ENCODE results near the gene MAN2A1.

The MAN2A1 gene

DNA sequence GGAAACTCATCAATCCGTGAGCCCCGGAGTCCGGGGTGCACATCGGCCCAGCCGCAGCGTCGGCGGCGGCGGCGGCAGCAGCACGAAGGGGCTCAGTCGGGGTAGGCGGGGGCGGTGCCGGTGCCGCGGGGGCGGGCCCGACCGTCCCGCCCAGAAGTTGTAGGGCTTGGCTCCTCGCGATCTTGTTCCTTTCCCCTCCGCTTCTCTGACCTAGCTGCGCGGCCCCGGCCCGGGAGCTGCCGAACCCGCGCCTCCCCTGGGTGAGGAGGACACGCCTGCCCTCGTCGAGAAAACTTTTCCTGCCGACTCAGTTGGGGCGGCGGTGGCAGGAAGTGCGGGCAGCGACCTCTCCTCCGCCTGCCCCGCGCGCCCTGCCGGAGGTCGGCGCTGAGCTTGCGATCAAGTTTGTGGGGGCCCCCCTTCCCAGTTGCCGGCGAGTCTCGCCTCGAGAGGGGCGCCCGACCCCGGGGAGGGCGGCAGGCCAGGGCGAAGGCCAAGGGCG is at the start of gene MAN2A1:
TSS of gene MAN2A1 (plus strand) at position 188 of the 502 bp plus-strand sequence. CDS start 491 bp downstream, outside the sequence.
- Histone ChIP-seq H3K4me1 (ENCODE audit: insufficient read depth, low read length) (peaks cover 28% of the 10 kb centered on the region), H3K9me3 (ENCODE audit: low read length) (no peaks in the 10 kb centered on the region), H3K27ac (ENCODE audit: low read depth, low read length) (peak within 1 kb of the TSS; percentile 98), H3K4me3 (ENCODE audit: low read depth in 1 of 2, low read length in 2 of 2) (peak within 1 kb of the TSS; percentile 86 to 92), H3K9ac (ENCODE audit: low read length) (peak within 1 kb of the TSS; percentile 72), H3K27me3 (ENCODE audit: control insufficient read depth in 1 of 2, insufficient read depth in 2 of 2, low read length in 2 of 2) (no peaks in the 10 kb centered on the region), H3K36me3 (ENCODE audit: insufficient read depth, low read length) (no peaks in the 10 kb centered on the region)

DNA sequence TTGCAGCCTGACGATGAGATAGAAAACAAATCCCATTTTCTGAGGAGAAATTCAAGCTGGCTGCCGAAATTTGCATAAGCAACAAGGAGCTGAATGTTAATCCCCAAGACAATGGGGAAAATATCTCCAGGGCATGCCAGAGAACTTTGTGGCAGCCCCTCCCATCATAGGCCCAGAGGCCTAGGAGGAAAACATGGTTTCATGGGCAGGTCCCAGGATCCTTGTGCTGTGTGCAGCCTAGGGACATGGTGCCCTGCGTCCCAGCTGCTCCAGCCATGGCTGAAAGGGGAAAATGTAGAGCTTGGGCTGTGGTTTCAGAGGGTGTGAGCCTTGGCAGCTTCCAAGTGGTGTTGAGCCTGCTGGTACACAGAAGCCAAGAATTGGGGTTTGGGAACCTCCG is 48.8 kb upstream of the MAN2A1 start:
- Histone ChIP-seq H3K9ac (ENCODE audit: low read length) (no peak overlapping the region), H3K36me3 (ENCODE audit: insufficient read depth, low read length) (no peaks in the 10 kb centered on the region), H3K4me1 (ENCODE audit: insufficient read depth, low read length) (peaks cover 3% of the 10 kb centered on the region), H3K4me3 (ENCODE audit: low read depth in 1 of 2, low read length in 2 of 2) (no peak overlapping the region), H3K9me3 (ENCODE audit: low read length) (no peaks in the 10 kb centered on the region), H3K27ac (ENCODE audit: low read depth, low read length) (no peak overlapping the region), H3K27me3 (ENCODE audit: control insufficient read depth in 1 of 2, insufficient read depth in 2 of 2, low read length in 2 of 2) (no peaks in the 10 kb centered on the region)

GRCh38 chr5:109643791-109644350 is 45.9 kb upstream of the MAN2A1 start:
- Histone ChIP-seq H3K27ac (ENCODE audit: low read depth, low read length) (no peak overlapping the region), H3K27me3 (ENCODE audit: control insufficient read depth in 1 of 2, insufficient read depth in 2 of 2, low read length in 2 of 2) (no peaks in the 10 kb centered on the region), H3K4me1 (ENCODE audit: insufficient read depth, low read length) (peaks cover 4% of the 10 kb centered on the region), H3K9ac (ENCODE audit: low read length) (no peak overlapping the region), H3K4me3 (ENCODE audit: low read depth in 1 of 2, low read length in 2 of 2) (no peak overlapping the region), H3K36me3 (ENCODE audit: insufficient read depth, low read length) (no peaks in the 10 kb centered on the region), H3K9me3 (ENCODE audit: low read length) (no peaks in the 10 kb centered on the region)

- Histone ChIP-seq H3K9ac (ENCODE audit: low read length) (no peak overlapping the region), H3K27ac (ENCODE audit: low read depth, low read length) (no peak overlapping the region), H3K27me3 (ENCODE audit: control insufficient read depth in 1 of 2, insufficient read depth in 2 of 2, low read length in 2 of 2) (no peaks in the 10 kb centered on the region)
Observed at GRCh38 chr5:109644829-109645228, 44.9 kb upstream of the MAN2A1 start.

DNA sequence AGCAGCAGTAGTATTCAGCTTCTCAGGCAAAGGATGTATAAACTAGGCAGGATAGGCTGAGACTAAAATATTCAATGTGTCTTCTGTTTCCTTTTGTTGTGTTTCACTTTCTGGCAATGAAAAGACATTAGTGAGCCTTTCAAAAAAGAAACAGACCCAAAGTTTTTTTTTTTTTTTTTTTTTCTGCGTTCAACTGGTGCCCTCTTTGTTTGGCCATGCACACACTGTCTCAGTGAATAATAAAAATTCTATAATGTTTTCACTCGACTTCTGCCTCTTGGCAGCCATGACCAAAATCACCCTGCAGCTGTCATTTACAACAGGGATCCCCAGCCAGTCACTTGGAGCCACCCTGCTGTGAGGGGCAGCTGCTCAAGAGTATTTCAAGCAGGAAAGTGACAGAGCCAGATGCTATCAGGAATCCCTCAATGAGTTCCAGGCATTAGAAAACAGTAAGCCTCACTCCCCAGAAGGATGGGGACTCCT is 44.0 kb upstream of the MAN2A1 start:
- Histone ChIP-seq H3K36me3 (ENCODE audit: insufficient read depth, low read length) (no peaks in the 10 kb centered on the region), H3K9ac (ENCODE audit: low read length) (no peak overlapping the region), H3K27me3 (ENCODE audit: control insufficient read depth in 1 of 2, insufficient read depth in 2 of 2, low read length in 2 of 2) (no peaks in the 10 kb centered on the region), H3K4me1 (ENCODE audit: insufficient read depth, low read length) (peaks cover 4% of the 10 kb centered on the region), H3K9me3 (ENCODE audit: low read length) (no peaks in the 10 kb centered on the region), H3K27ac (ENCODE audit: low read depth, low read length) (no peak overlapping the region), H3K4me3 (ENCODE audit: low read depth in 1 of 2, low read length in 2 of 2) (no peak overlapping the region)

More at GRCh38 chr5:109644829-109645228, 44.9 kb upstream of the MAN2A1 start:
- Histone ChIP-seq H3K4me3 (ENCODE audit: low read depth in 1 of 2, low read length in 2 of 2) (no peak overlapping the region), H3K36me3 (ENCODE audit: insufficient read depth, low read length) (no peaks in the 10 kb centered on the region), H3K4me1 (ENCODE audit: insufficient read depth, low read length) (peaks cover 4% of the 10 kb centered on the region), H3K9me3 (ENCODE audit: low read length) (no peaks in the 10 kb centered on the region)

DNA sequence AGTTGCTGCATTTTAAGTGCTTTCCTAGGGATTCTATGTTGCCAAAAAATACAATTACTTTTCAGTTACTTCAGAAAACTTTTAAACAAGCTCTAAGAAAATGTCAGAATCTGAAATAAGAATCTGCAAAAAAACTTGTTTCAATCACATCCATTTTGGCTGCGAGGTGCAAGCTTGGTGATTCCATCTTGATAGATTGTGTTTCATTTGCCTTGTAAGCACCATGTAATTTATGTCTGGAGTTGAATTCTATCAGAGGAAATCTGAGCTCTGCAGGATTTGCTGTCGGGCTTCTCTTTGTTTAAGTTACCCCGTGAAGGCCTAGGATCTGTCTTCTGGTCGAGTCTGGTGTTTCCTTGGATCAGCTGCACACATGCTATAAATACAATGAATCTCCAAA is 40.4 kb upstream of the MAN2A1 start:
- no peak overlapping the region for H3K4me3 ChIP-seq (ENCODE audit: low read depth in 1 of 2, low read length in 2 of 2)
- H3K36me3 ChIP-seq (ENCODE audit: insufficient read depth, low read length) = no peaks in the 10 kb centered on the region
- H3K4me1 ChIP-seq (ENCODE audit: insufficient read depth, low read length) = peaks cover 4% of the 10 kb centered on the region
- H3K27me3 ChIP-seq (ENCODE audit: control insufficient read depth in 1 of 2, insufficient read depth in 2 of 2, low read length in 2 of 2) = no peaks in the 10 kb centered on the region
- H3K9me3 ChIP-seq (ENCODE audit: low read length) = no peaks in the 10 kb centered on the region
- H3K9ac ChIP-seq (ENCODE audit: low read length) = no peak overlapping the region
- no peak overlapping the region for H3K27ac ChIP-seq (ENCODE audit: low read depth, low read length)

DNA sequence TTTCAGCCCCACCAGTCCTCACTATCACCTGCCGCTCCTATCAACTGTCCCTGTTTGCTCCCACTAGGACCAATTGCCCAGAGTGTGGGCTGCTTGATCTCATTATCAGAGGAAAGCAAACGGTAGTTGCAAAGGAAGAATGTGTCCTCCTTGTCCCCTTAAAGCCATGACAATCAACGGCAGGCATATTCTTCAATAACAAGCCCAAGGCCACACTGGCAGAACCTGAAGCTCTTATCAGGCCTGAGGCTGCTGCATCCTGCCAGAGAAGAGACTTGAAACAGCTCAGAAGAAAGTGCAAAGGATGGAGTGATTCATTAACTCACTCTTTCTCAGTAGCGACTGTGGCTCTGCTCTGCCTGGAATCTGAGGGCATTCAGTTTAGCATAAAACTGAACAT is 39.2 kb upstream of the MAN2A1 start:
- Histone ChIP-seq H3K4me1 (ENCODE audit: insufficient read depth, low read length) (peaks cover 4% of the 10 kb centered on the region), H3K36me3 (ENCODE audit: insufficient read depth, low read length) (no peaks in the 10 kb centered on the region), H3K27ac (ENCODE audit: low read depth, low read length) (no peak overlapping the region), H3K9me3 (ENCODE audit: low read length) (no peaks in the 10 kb centered on the region), H3K9ac (ENCODE audit: low read length) (no peak overlapping the region), H3K27me3 (ENCODE audit: control insufficient read depth in 1 of 2, insufficient read depth in 2 of 2, low read length in 2 of 2) (no peaks in the 10 kb centered on the region), H3K4me3 (ENCODE audit: low read depth in 1 of 2, low read length in 2 of 2) (no peak overlapping the region)

DNA sequence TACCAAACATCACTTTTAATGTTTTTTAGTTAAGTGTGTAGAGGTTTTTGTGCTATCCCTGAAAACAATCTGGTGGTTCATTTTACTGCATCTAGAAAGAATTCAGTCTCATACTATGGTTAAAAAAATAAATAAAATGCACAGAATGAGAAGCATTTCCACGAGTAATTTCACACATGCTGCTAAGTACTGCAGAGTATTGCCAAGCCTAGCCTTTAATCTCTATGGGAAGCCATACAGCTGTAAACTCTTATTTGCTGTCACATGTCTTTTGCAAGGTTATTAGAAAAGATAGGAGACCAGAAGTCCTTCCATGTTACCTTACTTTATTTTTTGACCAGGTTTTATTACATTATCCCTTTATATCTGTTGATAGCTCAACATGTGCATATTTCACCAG is 37.6 kb upstream of the MAN2A1 start:
- Histone ChIP-seq H3K9me3 (ENCODE audit: low read length) (no peaks in the 10 kb centered on the region), H3K9ac (ENCODE audit: low read length) (no peak overlapping the region), H3K4me3 (ENCODE audit: low read depth in 1 of 2, low read length in 2 of 2) (no peak overlapping the region), H3K27me3 (ENCODE audit: control insufficient read depth in 1 of 2, insufficient read depth in 2 of 2, low read length in 2 of 2) (no peaks in the 10 kb centered on the region), H3K27ac (ENCODE audit: low read depth, low read length) (no peak overlapping the region), H3K36me3 (ENCODE audit: insufficient read depth, low read length) (no peaks in the 10 kb centered on the region), H3K4me1 (ENCODE audit: insufficient read depth, low read length) (no peaks in the 10 kb centered on the region)

GRCh38 chr5:109653042-109653441 is 36.7 kb upstream of the MAN2A1 start:
- Histone ChIP-seq H3K9me3 (ENCODE audit: low read length) (no peaks in the 10 kb centered on the region), H3K4me1 (ENCODE audit: insufficient read depth, low read length) (no peaks in the 10 kb centered on the region), H3K4me3 (ENCODE audit: low read depth in 1 of 2, low read length in 2 of 2) (no peak overlapping the region), H3K9ac (ENCODE audit: low read length) (no peak overlapping the region), H3K27me3 (ENCODE audit: control insufficient read depth in 1 of 2, insufficient read depth in 2 of 2, low read length in 2 of 2) (no peaks in the 10 kb centered on the region), H3K27ac (ENCODE audit: low read depth, low read length) (no peak overlapping the region), H3K36me3 (ENCODE audit: insufficient read depth, low read length) (no peaks in the 10 kb centered on the region)

DNA sequence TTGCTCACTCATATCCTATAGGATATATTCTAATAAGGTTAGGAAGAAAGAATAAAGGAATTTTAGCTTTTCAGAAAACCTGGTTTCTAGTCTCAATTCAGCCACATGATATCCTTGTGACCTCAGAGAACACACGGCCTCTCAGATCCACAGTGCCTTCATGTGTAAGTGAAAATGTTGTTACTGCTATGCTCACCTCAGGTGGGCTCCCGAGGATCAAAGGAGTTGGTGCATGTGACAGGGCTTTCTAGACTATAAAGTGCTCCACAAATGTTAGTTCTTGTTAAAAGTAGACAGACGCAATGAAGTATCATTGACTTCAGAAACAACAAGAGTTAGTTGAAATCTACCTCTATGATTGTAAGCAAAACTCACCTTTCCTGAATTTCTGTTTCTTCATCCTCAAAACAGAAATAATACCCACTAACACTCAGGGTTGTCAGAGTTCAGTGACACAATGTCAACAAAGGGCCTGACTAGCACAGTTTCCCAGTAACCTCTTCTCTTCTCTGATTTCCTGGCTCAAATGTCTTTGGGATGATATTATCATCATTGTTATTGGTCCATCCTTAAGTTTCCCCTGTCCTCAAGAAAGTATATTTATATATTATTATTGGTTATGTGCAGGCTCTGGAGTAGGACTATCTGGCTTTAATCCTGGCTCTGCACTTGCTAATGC is 36.0 kb upstream of the MAN2A1 start:
- Histone ChIP-seq H3K4me3 (ENCODE audit: low read depth in 1 of 2, low read length in 2 of 2) (no peak overlapping the region), H3K27ac (ENCODE audit: low read depth, low read length) (no peak overlapping the region), H3K9ac (ENCODE audit: low read length) (no peak overlapping the region), H3K36me3 (ENCODE audit: insufficient read depth, low read length) (no peaks in the 10 kb centered on the region), H3K9me3 (ENCODE audit: low read length) (no peaks in the 10 kb centered on the region), H3K27me3 (ENCODE audit: control insufficient read depth in 1 of 2, insufficient read depth in 2 of 2, low read length in 2 of 2) (no peaks in the 10 kb centered on the region), H3K4me1 (ENCODE audit: insufficient read depth, low read length) (no peaks in the 10 kb centered on the region)

GRCh38 chr5:109654455-109654854 is 35.3 kb upstream of the MAN2A1 start:
- Histone ChIP-seq H3K9me3 (ENCODE audit: low read length) (no peaks in the 10 kb centered on the region), H3K4me3 (ENCODE audit: low read depth in 1 of 2, low read length in 2 of 2) (no peak overlapping the region), H3K27ac (ENCODE audit: low read depth, low read length) (no peak overlapping the region), H3K36me3 (ENCODE audit: insufficient read depth, low read length) (no peaks in the 10 kb centered on the region), H3K4me1 (ENCODE audit: insufficient read depth, low read length) (no peaks in the 10 kb centered on the region), H3K9ac (ENCODE audit: low read length) (no peak overlapping the region), H3K27me3 (ENCODE audit: control insufficient read depth in 1 of 2, insufficient read depth in 2 of 2, low read length in 2 of 2) (no peaks in the 10 kb centered on the region)

DNA sequence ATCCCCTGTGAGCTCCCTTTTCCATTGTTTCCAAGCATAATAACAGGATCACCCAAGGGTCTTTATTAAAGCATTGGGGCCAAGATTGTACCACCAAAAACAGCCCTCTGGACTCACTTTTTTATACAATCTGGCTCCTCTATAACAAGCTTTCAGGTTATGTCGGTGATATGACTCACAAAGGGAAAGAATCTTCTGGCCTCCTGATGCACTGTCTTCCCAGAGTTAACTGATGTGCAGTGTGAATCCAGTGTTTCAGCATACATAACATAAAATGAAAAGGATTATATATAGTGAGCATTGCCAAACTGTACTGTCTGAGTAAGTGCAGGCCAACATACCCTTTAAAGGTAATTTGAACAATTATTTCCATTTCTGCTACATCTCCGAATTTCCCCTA is 33.9 kb upstream of the MAN2A1 start:
- no peak overlapping the region for H3K9ac ChIP-seq (ENCODE audit: low read length)
- H3K4me3 ChIP-seq (ENCODE audit: low read depth in 1 of 2, low read length in 2 of 2) = no peak overlapping the region
- H3K36me3 ChIP-seq (ENCODE audit: insufficient read depth, low read length) = no peaks in the 10 kb centered on the region
- no peaks in the 10 kb centered on the region for H3K4me1 ChIP-seq (ENCODE audit: insufficient read depth, low read length)
- H3K27ac ChIP-seq (ENCODE audit: low read depth, low read length) = no peak overlapping the region
- no peaks in the 10 kb centered on the region for H3K27me3 ChIP-seq (ENCODE audit: control insufficient read depth in 1 of 2, insufficient read depth in 2 of 2, low read length in 2 of 2)
- H3K9me3 ChIP-seq (ENCODE audit: low read length) = no peaks in the 10 kb centered on the region

All from muscle layer of colon (tissue), 2 donors.